Measurements from ENCODE around the gene PPRC1.

Gene PPRC1

DNA sequence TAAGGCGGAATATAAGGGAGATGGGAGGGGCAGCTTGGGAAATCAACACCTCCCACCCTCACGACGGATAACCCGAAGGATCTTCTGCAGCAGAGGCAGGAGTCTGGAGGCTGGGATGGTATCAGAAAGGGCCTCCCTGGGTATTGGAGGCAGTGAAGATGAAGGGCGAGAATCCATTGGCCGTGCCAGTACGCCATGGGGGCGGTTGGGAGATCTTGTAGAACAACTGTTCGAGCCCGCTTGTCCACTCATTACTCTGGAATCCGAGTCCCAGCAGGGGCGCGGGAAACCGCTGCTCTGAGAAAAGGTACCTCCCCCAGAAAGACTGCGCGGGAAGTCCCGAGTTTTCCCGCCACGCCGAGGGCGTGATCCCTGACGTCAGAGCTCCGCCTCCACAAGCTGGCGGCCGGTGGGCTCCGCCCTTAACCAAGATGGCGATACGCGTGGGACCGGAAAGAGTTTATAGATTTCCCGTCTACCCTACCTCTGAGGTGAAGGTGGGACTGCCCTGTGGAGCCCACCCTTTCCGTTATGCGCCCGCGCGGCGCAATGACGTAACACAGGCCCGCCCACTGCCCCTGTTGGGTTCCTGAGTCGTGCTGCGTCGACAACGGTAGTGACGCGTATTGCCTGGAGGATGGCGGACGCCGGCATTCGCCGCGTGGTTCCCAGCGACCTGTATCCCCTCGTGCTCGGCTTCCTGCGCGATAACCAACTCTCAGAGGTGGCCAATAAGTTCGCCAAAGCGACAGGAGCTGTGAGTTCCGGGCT lies 19.1 kb downstream of the PPRC1 start, which contains the start of gene NOLC1:
Gene NOLC1, plus strand, starts transcription at position 616 of the 771 bp plus-strand sequence. Its CDS starts 22 bp downstream, at position 638.
- Histone ChIP-seq H3K79me2 (ENCODE audit: low read length) (peaks cover 55% of the 10 kb centered on the region), H3K9ac (ENCODE audit: low read length) (peak within 1 kb of the TSS; percentile 92), H3K4me3 (ENCODE audit: low read length) (peak within 1 kb of the TSS; percentile 94), H3K36me3 (replicated peaks; ENCODE audit: low read depth, low read length) (peaks cover 25% of the 10 kb centered on the region), H3K4me1 (ENCODE audit: low read length) (peaks cover 19% of the 10 kb centered on the region), H3K27ac (ENCODE audit: low read length) (peak within 1 kb of the TSS; percentile 90), H3K27me3 (ENCODE audit: low read depth, low read length) (no peaks in the 10 kb centered on the region), H3K4me2 (ENCODE audit: low read length) (peak within 1 kb of the TSS; percentile 88), H2AFZ (ENCODE audit: low read depth, low read length) (no peak within 1 kb of the TSS), H3K9me3 (ENCODE audit: insufficient read depth, low read length) (no peaks in the 10 kb centered on the region), H4K20me1 (ENCODE audit: insufficient read depth, low read length) (peaks cover 2% of the 10 kb centered on the region; the same call in 1 of the 2 replicates)
- TF ChIP-seq, protein P1, sequence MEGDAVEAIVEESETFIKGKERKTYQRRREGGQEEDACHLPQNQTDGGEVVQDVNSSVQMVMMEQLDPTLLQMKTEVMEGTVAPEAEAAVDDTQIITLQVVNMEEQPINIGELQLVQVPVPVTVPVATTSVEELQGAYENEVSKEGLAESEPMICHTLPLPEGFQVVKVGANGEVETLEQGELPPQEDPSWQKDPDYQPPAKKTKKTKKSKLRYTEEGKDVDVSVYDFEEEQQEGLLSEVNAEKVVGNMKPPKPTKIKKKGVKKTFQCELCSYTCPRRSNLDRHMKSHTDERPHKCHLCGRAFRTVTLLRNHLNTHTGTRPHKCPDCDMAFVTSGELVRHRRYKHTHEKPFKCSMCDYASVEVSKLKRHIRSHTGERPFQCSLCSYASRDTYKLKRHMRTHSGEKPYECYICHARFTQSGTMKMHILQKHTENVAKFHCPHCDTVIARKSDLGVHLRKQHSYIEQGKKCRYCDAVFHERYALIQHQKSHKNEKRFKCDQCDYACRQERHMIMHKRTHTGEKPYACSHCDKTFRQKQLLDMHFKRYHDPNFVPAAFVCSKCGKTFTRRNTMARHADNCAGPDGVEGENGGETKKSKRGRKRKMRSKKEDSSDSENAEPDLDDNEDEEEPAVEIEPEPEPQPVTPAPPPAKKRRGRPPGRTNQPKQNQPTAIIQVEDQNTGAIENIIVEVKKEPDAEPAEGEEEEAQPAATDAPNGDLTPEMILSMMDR (IDR thresholded peaks at IDR 0.05; ENCODE audit: low read depth, low read length) = no peak
- TF ChIP-seq EZH2phosphoT487 (IDR thresholded peaks at IDR 0.05; ENCODE audit: low read depth) = no peak

DNA sequence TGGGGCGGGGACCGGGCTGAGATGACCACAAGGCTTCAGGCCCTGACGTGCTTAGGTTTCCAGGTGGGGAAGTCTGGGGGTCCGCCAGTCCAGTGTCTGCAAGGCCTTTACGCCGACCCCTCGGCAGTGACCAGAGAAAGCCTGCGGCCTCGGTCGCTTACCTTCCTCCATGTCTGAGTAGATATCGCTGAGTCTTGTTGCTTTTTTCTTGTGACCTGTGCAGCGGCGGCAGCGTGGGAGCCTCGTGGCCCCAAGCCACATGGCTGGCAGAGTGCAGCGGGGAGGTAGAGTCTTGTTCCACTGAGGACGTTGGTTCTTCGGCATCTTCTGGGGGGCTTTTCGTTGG lies 19.7 kb downstream of the PPRC1 start:
- Histone ChIP-seq H3K4me3 (ENCODE audit: low read length) (peak overlapping the region; percentile 94), H4K20me1 (ENCODE audit: insufficient read depth, low read length) (peaks cover 7% of the 10 kb centered on the region; the same call in 1 of the 2 replicates), H2AFZ (ENCODE audit: low read depth, low read length) (no peak overlapping the region), H3K27ac (ENCODE audit: low read length) (peak overlapping the region; percentile 64), H3K36me3 (replicated peaks; ENCODE audit: low read depth, low read length) (peaks cover 31% of the 10 kb centered on the region), H3K4me1 (ENCODE audit: low read length) (peaks cover 19% of the 10 kb centered on the region), H3K79me2 (ENCODE audit: low read length) (peaks cover 60% of the 10 kb centered on the region), H3K27me3 (ENCODE audit: low read depth, low read length) (no peaks in the 10 kb centered on the region), H3K9ac (ENCODE audit: low read length) (peak overlapping the region; percentile 92), H3K9me3 (ENCODE audit: insufficient read depth, low read length) (no peaks in the 10 kb centered on the region), H3K4me2 (ENCODE audit: low read length) (peak overlapping the region; percentile 88)
- TF ChIP-seq, protein P1 (IDR thresholded peaks at IDR 0.05; ENCODE audit: low read depth, low read length) = no peak
- TF ChIP-seq EZH2phosphoT487 (IDR thresholded peaks at IDR 0.05; ENCODE audit: low read depth) = no peak

DNA sequence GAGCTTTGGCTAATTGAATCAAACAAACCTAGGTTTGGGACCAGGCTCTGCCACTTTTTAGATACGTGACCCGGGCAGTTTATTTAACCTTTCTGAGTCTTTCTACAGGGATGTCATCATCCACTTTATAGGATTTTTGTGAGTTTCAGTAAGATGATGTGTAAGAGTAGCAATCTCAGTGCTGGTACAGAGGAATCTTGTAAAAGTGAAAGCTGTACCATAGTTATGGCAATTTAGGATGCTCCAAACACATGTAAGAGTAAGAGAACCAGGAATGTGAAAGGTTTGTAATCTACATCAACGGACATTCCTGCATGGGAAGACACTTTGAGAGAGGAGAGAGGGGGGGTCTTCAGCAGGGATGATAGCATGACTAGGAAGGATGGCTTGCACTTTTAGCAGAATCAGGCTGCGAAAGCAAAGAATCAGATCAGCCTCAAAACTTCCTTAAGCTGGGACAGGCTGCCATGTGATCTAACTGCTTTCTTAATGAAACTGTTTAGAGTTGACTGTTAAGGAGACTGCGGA lies 20.3 kb downstream of the PPRC1 start:
- Histone ChIP-seq H3K4me1 (ENCODE audit: low read length) (peaks cover 19% of the 10 kb centered on the region), H3K27ac (ENCODE audit: low read length) (peak overlapping the region; percentile 64), H4K20me1 (ENCODE audit: insufficient read depth, low read length) (peaks cover 8% of the 10 kb centered on the region; the same call in 1 of the 2 replicates), H3K4me3 (ENCODE audit: low read length) (peak overlapping the region; percentile 94), H3K9me3 (ENCODE audit: insufficient read depth, low read length) (no peaks in the 10 kb centered on the region), H3K9ac (ENCODE audit: low read length) (peak overlapping the region; percentile 92), H3K36me3 (replicated peaks; ENCODE audit: low read depth, low read length) (peaks cover 36% of the 10 kb centered on the region), H3K27me3 (ENCODE audit: low read depth, low read length) (no peaks in the 10 kb centered on the region), H3K79me2 (ENCODE audit: low read length) (peaks cover 66% of the 10 kb centered on the region), H2AFZ (ENCODE audit: low read depth, low read length) (no peak overlapping the region), H3K4me2 (ENCODE audit: low read length) (peak overlapping the region; percentile 88)
- no peak for TF ChIP-seq EZH2phosphoT487 (IDR thresholded peaks at IDR 0.05; ENCODE audit: low read depth)
- TF ChIP-seq, protein P1 (IDR thresholded peaks at IDR 0.05; ENCODE audit: low read depth, low read length) = no peak

DNA sequence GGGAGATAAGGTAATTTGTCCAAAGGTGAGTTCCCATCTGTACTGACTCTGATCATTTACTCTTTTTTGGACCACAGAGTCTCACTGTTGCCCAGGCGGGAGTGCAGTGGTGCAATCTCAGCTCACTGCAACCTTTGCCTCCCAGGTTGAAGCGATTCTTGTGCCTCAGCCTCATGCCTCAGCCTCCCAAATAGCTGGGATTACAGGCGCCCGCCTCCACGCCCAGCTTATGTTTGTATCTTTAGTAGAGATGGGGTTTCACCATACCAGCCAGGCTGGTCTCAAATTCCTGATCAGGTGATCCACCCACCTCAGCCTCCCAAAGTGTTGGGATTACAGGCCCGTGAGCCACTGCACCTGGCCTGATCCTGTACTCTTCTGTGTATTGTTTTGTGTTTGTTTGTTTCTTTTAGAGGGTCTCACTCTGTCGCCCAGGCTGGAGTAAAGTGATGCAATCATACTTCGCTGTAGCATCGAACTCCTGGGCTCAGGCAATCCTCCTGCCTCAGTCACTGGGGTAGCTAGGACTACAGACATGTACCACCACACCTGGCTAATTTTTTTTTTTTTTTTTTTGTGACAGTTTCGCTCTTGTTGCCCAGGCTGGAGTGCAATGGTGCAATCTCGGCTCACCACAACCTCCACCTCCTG lies 21.8 kb downstream of the PPRC1 start:
- Histone ChIP-seq H3K27ac (ENCODE audit: low read length) (no peak overlapping the region), H3K9me3 (ENCODE audit: insufficient read depth, low read length) (no peaks in the 10 kb centered on the region), H3K27me3 (ENCODE audit: low read depth, low read length) (no peaks in the 10 kb centered on the region), H3K4me3 (ENCODE audit: low read length) (no peak overlapping the region), H3K4me1 (ENCODE audit: low read length) (peaks cover 19% of the 10 kb centered on the region), H3K9ac (ENCODE audit: low read length) (no peak overlapping the region), H3K36me3 (replicated peaks; ENCODE audit: low read depth, low read length) (peaks cover 40% of the 10 kb centered on the region), H3K79me2 (ENCODE audit: low read length) (peaks cover 66% of the 10 kb centered on the region), H4K20me1 (ENCODE audit: insufficient read depth, low read length) (peaks cover 8% of the 10 kb centered on the region; the same call in 1 of the 2 replicates), H3K4me2 (ENCODE audit: low read length) (no peak overlapping the region), H2AFZ (ENCODE audit: low read depth, low read length) (no peak overlapping the region)
- TF ChIP-seq, protein P1 (IDR thresholded peaks at IDR 0.05; ENCODE audit: low read depth, low read length) = no peak
- no peak for TF ChIP-seq EZH2phosphoT487 (IDR thresholded peaks at IDR 0.05; ENCODE audit: low read depth)

Measured in OCI-LY3 (cell line).